ENCODE results near the gene CRKL.
"Not testable (repeated sequence)": the region's sequence is repeated elsewhere in the genome, so short reads cannot be mapped to it uniquely, and the experiment has no call there.

The CRKL gene

GRCh38 chr22:20916916-20917810, at the start of gene CRKL:
TSS of gene CRKL (plus strand) at chr22:20917407. CDS start at chr22:20917935, 528 bp downstream.
- DNase-seq: peak; percentile 99

- no peak for DNase-seq
Measured at GRCh38 chr22:20868025-20868962, 48.9 kb upstream of the CRKL start.

- DNase-seq: no peak
Measured at GRCh38 chr22:20869234-20869633, 48.0 kb upstream of the CRKL start.

- DNase-seq: peak; percentile 33
Measured at GRCh38 chr22:20873214-20873613, 44.0 kb upstream of the CRKL start.

GRCh38 chr22:20875296-20875695, 41.9 kb upstream of the CRKL start:
- DNase-seq: no peak

- DNase-seq: no peak
Measured at GRCh38 chr22:20877715-20878114, 39.5 kb upstream of the CRKL start.

GRCh38 chr22:20881231-20881630, 36.0 kb upstream of the CRKL start:
- DNase-seq: no peak

GRCh38 chr22:20881869-20882815, 35.1 kb upstream of the CRKL start:
- DNase-seq: no peak

- no peak for DNase-seq
Measured at GRCh38 chr22:20882855-20883254, 34.4 kb upstream of the CRKL start.

GRCh38 chr22:20884454-20884853, 32.8 kb upstream of the CRKL start:
- no peak for DNase-seq

GRCh38 chr22:20885017-20885556, 32.1 kb upstream of the CRKL start:
- DNase-seq: no peak

- peak; percentile 94 for DNase-seq
Measured at GRCh38 chr22:20885557-20886323, 31.5 kb upstream of the CRKL start.

GRCh38 chr22:20887375-20887774, 29.8 kb upstream of the CRKL start:
- DNase-seq: no peak

GRCh38 chr22:20889025-20889704, 28.0 kb upstream of the CRKL start:
- no peak for DNase-seq

- no peak for DNase-seq
Measured at GRCh38 chr22:20889904-20890540, 27.2 kb upstream of the CRKL start.

GRCh38 chr22:20890975-20891374, 26.2 kb upstream of the CRKL start:
- no peak for DNase-seq

- DNase-seq: not testable (repeated sequence)
Measured at GRCh38 chr22:20897737-20898136, 19.5 kb upstream of the CRKL start.

- no peak for DNase-seq
Measured at GRCh38 chr22:20899827-20900423, 17.3 kb upstream of the CRKL start.

Data from hematopoietic multipotent progenitor cell treated with erythropoietin and hydrocortisone succinate and interleukin-3 and kit ligand, for 4 days (in vitro differentiated cells).